ENCODE data around the gene EYA2.

GRCh38 chr20:46974669-46975434, 80.2 kb downstream of the EYA2 start:
- no peak for TF ChIP-seq POLR2AphosphoS5 (IDR thresholded peaks at IDR 0.05; ENCODE audit: borderline replicate concordance, low read depth, low read length)
- TF ChIP-seq EZH2 (IDR thresholded peaks at IDR 0.05) = no peak

Measured in SK-N-MC (cell line).